ENCODE data around the gene INAFM2. TPM values are rescaled to one million over a fixed set of nuclear protein-coding genes. Genes with fewer than 3 reads are reported as not detected.

The INAFM2 gene
- polyA plus RNA-seq, 1 experiment: 7.3 TPM

GRCh38 chr15:40292246-40292645, 31.2 kb upstream of the INAFM2 start:
- CTCF ChIA-PET: interaction anchor here (1.1 to 7.2 kb wide), 8 partner anchors 10 to 53 kb away, joined by 3 to 67 read pairs (median 6); partner anchors contain the start of genes ANKRD63 and PLCB2
- H3K36me3 ChIP-seq (ENCODE audit: control insufficient read depth, insufficient read depth, low read length): no peaks in the 10 kb centered on the region
- TF ChIP-seq, protein P1, sequence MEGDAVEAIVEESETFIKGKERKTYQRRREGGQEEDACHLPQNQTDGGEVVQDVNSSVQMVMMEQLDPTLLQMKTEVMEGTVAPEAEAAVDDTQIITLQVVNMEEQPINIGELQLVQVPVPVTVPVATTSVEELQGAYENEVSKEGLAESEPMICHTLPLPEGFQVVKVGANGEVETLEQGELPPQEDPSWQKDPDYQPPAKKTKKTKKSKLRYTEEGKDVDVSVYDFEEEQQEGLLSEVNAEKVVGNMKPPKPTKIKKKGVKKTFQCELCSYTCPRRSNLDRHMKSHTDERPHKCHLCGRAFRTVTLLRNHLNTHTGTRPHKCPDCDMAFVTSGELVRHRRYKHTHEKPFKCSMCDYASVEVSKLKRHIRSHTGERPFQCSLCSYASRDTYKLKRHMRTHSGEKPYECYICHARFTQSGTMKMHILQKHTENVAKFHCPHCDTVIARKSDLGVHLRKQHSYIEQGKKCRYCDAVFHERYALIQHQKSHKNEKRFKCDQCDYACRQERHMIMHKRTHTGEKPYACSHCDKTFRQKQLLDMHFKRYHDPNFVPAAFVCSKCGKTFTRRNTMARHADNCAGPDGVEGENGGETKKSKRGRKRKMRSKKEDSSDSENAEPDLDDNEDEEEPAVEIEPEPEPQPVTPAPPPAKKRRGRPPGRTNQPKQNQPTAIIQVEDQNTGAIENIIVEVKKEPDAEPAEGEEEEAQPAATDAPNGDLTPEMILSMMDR (IDR thresholded peaks at IDR 0.05; ENCODE audit: insufficient read depth, low read depth, low read length): no peak
- no peak overlapping the region for H3K4me3 ChIP-seq (ENCODE audit: low read depth, low read length)
- POLR2A ChIA-PET: no interaction called here
- no peak for DNase-seq (ENCODE audit: low read depth)
- H3K27me3 ChIP-seq (ENCODE audit: control insufficient read depth, insufficient read depth, low read length): peaks cover 22% of the 10 kb centered on the region

GRCh38 chr15:40293006-40293405, 30.5 kb upstream of the INAFM2 start:
- Histone ChIP-seq H3K4me3 (ENCODE audit: low read depth, low read length) (no peak overlapping the region), H3K36me3 (ENCODE audit: control insufficient read depth, insufficient read depth, low read length) (no peaks in the 10 kb centered on the region), H3K27me3 (ENCODE audit: control insufficient read depth, insufficient read depth, low read length) (peaks cover 22% of the 10 kb centered on the region)
- TF ChIP-seq, protein P1 (IDR thresholded peaks at IDR 0.05; ENCODE audit: insufficient read depth, low read depth, low read length): no peak
- ChIA-PET CTCF (interaction anchor here (1.7 to 7.2 kb wide), 3 partner anchors 14 to 19 kb away, joined by 8 to 67 read pairs (median 28); partner anchors contain the start of gene PLCB2), POLR2A (no interaction called here)
- DNase-seq (ENCODE audit: low read depth): no peak

- no peak for DNase-seq (ENCODE audit: low read depth)
- POLR2A ChIA-PET: no interaction called here
These were observed 29.3 kb upstream of the INAFM2 start for GRCh38 chr15:40293905-40294895.

GRCh38 chr15:40295297-40295696, 28.2 kb upstream of the INAFM2 start:
- Histone ChIP-seq H3K36me3 (ENCODE audit: control insufficient read depth, insufficient read depth, low read length) (no peaks in the 10 kb centered on the region), H3K4me3 (ENCODE audit: low read depth, low read length) (no peak overlapping the region), H3K27me3 (ENCODE audit: control insufficient read depth, insufficient read depth, low read length) (peaks cover 20% of the 10 kb centered on the region)
- ChIA-PET CTCF (interaction anchor here (0.9 to 1.8 kb wide), 3 partner anchors 16 to 21 kb away, joined by 3 to 10 read pairs (median 6); no protein-coding TSS in a partner anchor), POLR2A (no interaction called here)
- DNase-seq (ENCODE audit: low read depth): no peak
- TF ChIP-seq, protein P1 (IDR thresholded peaks at IDR 0.05; ENCODE audit: insufficient read depth, low read depth, low read length): no peak

More at GRCh38 chr15:40293905-40294895, 29.3 kb upstream of the INAFM2 start:
- TF ChIP-seq, protein P1 (IDR thresholded peaks at IDR 0.05; ENCODE audit: insufficient read depth, low read depth, low read length): no peak
- no peak overlapping the region for H3K4me3 ChIP-seq (ENCODE audit: low read depth, low read length)
- CTCF ChIA-PET: interaction anchor here (0.9 to 7.2 kb wide), 4 partner anchors 15 to 20 kb away, joined by 3 to 67 read pairs (median 9); no protein-coding TSS in a partner anchor
- H3K27me3 ChIP-seq (ENCODE audit: control insufficient read depth, insufficient read depth, low read length): peaks cover 22% of the 10 kb centered on the region
- no peaks in the 10 kb centered on the region for H3K36me3 ChIP-seq (ENCODE audit: control insufficient read depth, insufficient read depth, low read length)
